MM.1S (cell line): ENCODE data around the gene CMIP.

Experiments used
- CTCF ChIP-seq: fragments of 300-600 bp; sonication (generic); IDR thresholded peaks from 2 replicates; pipeline ENCODE4 v1.5.1; 2016; ENCODE audit warnings: antibody characterized with exemption, low read length, mixed read lengths
- EZH2 ChIP-seq: fragments of 300-600 bp; sonication (generic); optimal IDR thresholded peaks from 2 replicates; pipeline ENCODE3; 2017; ENCODE audit warnings: low read depth, mild to moderate bottlenecking, antibody characterized with exemption, low read length, mixed read lengths
- EZH2phosphoT487 ChIP-seq: fragments of 300-600 bp; sonication (generic); IDR thresholded peaks from 2 replicates; pipeline ENCODE4 v1.6.1; 2018; ENCODE audit warnings: antibody characterized with exemption, low read length

GRCh38 chr16:81535679-81536360 is 91.2 kb downstream of the CMIP start:
- TF ChIP-seq CTCF = no peak
- no peak for TF ChIP-seq EZH2
- no peak for TF ChIP-seq EZH2phosphoT487
